IPS-15b (cell line): ENCODE measurements around the gene SNRK.

Experiments
- H3K27me3 ChIP-seq: one replicate; pipeline ENCODE4 v1.6.1; 2013; ENCODE audit warnings: low read length; ENCODE audit not compliant: control insufficient read depth, insufficient read depth
- H3K36me3 ChIP-seq: one replicate; pipeline ENCODE4 v1.6.1; 2013; ENCODE audit warnings: low read length; ENCODE audit not compliant: control insufficient read depth, insufficient read depth
- H3K4me1 ChIP-seq: one replicate; pipeline ENCODE4 v1.6.1; 2013; ENCODE audit warnings: mild to moderate bottlenecking, low read length; ENCODE audit not compliant: control insufficient read depth, insufficient read depth
- H3K4me3 ChIP-seq: one replicate; pipeline ENCODE4 v1.5.1; 2013; ENCODE audit warnings: low read depth, low read length
- H3K9ac ChIP-seq: one replicate; pipeline ENCODE4 v1.6.1; 2013; ENCODE audit warnings: low read depth, mild to moderate bottlenecking, low read length
- H3K9me3 ChIP-seq: one replicate; pipeline ENCODE4 v1.6.1; 2013; ENCODE audit warnings: mild to moderate bottlenecking, low read length; ENCODE audit not compliant: control insufficient read depth, insufficient read depth

The SNRK gene

GRCh38 chr3:43379343-43379742 is 93.0 kb downstream of the SNRK start:
- Histone ChIP-seq H3K9ac (no peak overlapping the region), H3K36me3 (no peaks in the 10 kb centered on the region), H3K27me3 (no peaks in the 10 kb centered on the region), H3K4me1 (peaks cover 7% of the 10 kb centered on the region), H3K9me3 (no peaks in the 10 kb centered on the region), H3K4me3 (no peak overlapping the region)

- Histone ChIP-seq H3K4me1 (peaks cover 8% of the 10 kb centered on the region), H3K4me3 (no peak overlapping the region), H3K9ac (no peak overlapping the region), H3K27me3 (no peaks in the 10 kb centered on the region), H3K9me3 (no peaks in the 10 kb centered on the region), H3K36me3 (no peaks in the 10 kb centered on the region)
Measured at GRCh38 chr3:43388175-43388574, 101.8 kb downstream of the SNRK start.

- Histone ChIP-seq H3K9me3 (no peaks in the 10 kb centered on the region), H3K27me3 (no peaks in the 10 kb centered on the region), H3K4me1 (peaks cover 8% of the 10 kb centered on the region), H3K4me3 (no peak overlapping the region), H3K36me3 (no peaks in the 10 kb centered on the region), H3K9ac (no peak overlapping the region)
Measured at GRCh38 chr3:43388915-43389314, 102.6 kb downstream of the SNRK start.

- H3K36me3 ChIP-seq, result no peaks in the 10 kb centered on the region
- peaks cover 8% of the 10 kb centered on the region for H3K4me1 ChIP-seq
- H3K27me3 ChIP-seq, result no peaks in the 10 kb centered on the region
- H3K9me3 ChIP-seq, result no peaks in the 10 kb centered on the region
- H3K4me3 ChIP-seq, result no peak overlapping the region
- no peak overlapping the region for H3K9ac ChIP-seq
Measured at GRCh38 chr3:43389388-43390254, 103.3 kb downstream of the SNRK start.

- no peak overlapping the region for H3K9ac ChIP-seq
- H3K36me3 ChIP-seq, result no peaks in the 10 kb centered on the region
- peaks cover 8% of the 10 kb centered on the region for H3K4me1 ChIP-seq
- no peaks in the 10 kb centered on the region for H3K9me3 ChIP-seq
- no peaks in the 10 kb centered on the region for H3K27me3 ChIP-seq
- no peak overlapping the region for H3K4me3 ChIP-seq
Measured at GRCh38 chr3:43390255-43390588, 103.9 kb downstream of the SNRK start.

DNA sequence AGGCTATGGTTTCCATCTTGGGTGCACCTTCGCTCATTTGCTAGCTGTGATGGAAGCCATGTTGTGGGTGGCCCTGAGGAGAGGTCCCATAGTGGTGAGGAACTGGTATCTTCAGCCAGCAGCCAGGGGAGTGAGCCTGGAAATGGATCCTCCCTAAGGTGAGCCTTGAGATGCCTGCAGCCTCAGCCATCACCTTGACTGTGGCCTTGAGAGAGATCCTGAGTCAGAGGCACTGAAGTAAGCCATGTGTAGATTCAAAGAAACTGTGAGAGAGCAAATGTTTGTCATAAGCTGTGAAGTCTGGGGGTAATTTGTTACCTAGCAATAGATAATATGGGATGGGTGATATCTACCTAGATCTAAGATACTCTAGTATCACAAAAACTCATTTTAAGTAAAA is 105.3 kb downstream of the SNRK start:
- Histone ChIP-seq H3K9ac (no peak overlapping the region), H3K4me1 (peaks cover 2% of the 10 kb centered on the region)

DNA sequence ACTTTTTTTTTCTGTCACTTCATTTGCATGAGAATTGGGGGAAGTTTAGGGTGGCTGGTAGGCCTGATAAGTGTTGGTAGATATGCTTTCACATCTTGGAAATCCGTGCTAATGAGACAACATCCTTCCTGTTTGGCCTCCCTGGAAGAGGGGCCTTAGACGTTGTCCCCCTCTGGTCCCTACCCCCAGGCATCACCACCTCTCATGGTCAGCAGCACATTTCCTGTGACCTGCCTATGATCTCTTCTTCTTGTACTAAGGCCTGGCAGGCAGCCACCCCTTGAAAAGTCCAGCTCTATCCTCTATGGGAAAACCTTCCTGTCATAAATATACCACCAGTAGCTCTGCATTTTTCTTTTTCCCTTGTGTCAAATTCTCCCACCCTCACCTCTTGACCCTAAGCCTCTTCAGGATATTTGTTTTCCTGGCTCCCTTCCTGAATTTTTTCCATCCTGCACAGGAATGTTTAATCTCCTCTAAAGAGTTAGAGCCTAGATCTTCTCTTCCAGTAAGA is 107.8 kb downstream of the SNRK start:
- no peak overlapping the region for H3K4me3 ChIP-seq

More for the DNA sequence above, 105.3 kb downstream of the SNRK start:
- Histone ChIP-seq H3K9me3 (no peaks in the 10 kb centered on the region), H3K36me3 (no peaks in the 10 kb centered on the region), H3K4me3 (no peak overlapping the region), H3K27me3 (no peaks in the 10 kb centered on the region)

GRCh38 chr3:43399034-43399433 is 112.7 kb downstream of the SNRK start:
- Histone ChIP-seq H3K36me3 (no peaks in the 10 kb centered on the region), H3K4me1 (no peaks in the 10 kb centered on the region), H3K9me3 (no peaks in the 10 kb centered on the region), H3K27me3 (no peaks in the 10 kb centered on the region), H3K9ac (no peak overlapping the region), H3K4me3 (no peak overlapping the region)

More for the DNA sequence above, 107.8 kb downstream of the SNRK start:
- Histone ChIP-seq H3K27me3 (no peaks in the 10 kb centered on the region), H3K36me3 (no peaks in the 10 kb centered on the region), H3K9ac (no peak overlapping the region), H3K9me3 (no peaks in the 10 kb centered on the region), H3K4me1 (no peaks in the 10 kb centered on the region)

GRCh38 chr3:43400167-43400566 is 113.8 kb downstream of the SNRK start:
- Histone ChIP-seq H3K9me3 (no peaks in the 10 kb centered on the region), H3K9ac (no peak overlapping the region), H3K4me1 (no peaks in the 10 kb centered on the region), H3K36me3 (no peaks in the 10 kb centered on the region), H3K27me3 (no peaks in the 10 kb centered on the region), H3K4me3 (no peak overlapping the region)
